Gastrocnemius medialis (tissue), 4 donors: ENCODE data around the gene DDX42.
"Not testable (repeated sequence)": the region's sequence is repeated elsewhere in the genome, so short reads cannot be mapped to it uniquely, and the experiment has no call there.

ENCODE experiments used
- POLR2A ChIP-seq, 2 donors: fragments of 450-650 bp; IDR thresholded peaks; one replicate each; pipeline ENCODE4 v1.6.1; 2017; ENCODE audit warnings: antibody characterized with exemption in 2 of 2, mild to moderate bottlenecking in 2 of 2, moderate library complexity in 2 of 2
- TF ChIP-seq, protein P1 (sequence below), 5 experiments: fragments of 450-650 bp in 3 of 5; fragments of 200-600 bp in 2 of 5; sonication (generic) in 2 of 5; IDR thresholded peaks in 4 of 5; conservative IDR thresholded peaks in 1 of 5; 1 replicate in 4 of 5; 2 replicates in 1 of 5; pipeline ENCODE4 v1.5.1; 2016 to 2019; ENCODE audit warnings: antibody characterized with exemption in 5 of 5, mild to moderate bottlenecking in 3 of 5, moderate library complexity in 3 of 5

DNA sequence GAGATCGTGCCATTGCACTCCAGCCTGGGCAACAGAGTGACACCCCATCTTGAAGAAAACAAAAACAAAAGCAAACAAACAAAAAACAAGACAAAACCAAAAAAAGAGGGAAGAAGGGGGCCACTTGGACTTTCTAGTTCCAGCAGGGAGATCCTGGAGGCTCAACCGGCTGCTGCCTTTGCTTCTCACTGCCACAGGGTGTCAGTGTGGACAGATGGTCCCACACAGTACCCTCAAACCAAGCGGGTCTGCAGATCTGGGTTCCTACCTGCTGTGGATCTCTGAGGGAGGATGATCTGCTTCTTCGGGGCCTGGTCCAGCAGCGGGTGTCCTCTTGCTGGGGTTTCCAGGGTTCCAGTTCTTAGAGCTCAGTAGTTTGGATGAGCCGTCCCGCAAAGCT, 92.7 kb downstream of the DDX42 start:
- TF ChIP-seq, protein P1, sequence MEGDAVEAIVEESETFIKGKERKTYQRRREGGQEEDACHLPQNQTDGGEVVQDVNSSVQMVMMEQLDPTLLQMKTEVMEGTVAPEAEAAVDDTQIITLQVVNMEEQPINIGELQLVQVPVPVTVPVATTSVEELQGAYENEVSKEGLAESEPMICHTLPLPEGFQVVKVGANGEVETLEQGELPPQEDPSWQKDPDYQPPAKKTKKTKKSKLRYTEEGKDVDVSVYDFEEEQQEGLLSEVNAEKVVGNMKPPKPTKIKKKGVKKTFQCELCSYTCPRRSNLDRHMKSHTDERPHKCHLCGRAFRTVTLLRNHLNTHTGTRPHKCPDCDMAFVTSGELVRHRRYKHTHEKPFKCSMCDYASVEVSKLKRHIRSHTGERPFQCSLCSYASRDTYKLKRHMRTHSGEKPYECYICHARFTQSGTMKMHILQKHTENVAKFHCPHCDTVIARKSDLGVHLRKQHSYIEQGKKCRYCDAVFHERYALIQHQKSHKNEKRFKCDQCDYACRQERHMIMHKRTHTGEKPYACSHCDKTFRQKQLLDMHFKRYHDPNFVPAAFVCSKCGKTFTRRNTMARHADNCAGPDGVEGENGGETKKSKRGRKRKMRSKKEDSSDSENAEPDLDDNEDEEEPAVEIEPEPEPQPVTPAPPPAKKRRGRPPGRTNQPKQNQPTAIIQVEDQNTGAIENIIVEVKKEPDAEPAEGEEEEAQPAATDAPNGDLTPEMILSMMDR (IDR thresholded peaks at IDR 0.05 in 4 of 5, conservative IDR thresholded peaks at IDR 0.05 in 1 of 5) = not testable (repeated sequence)
- not testable (repeated sequence) for TF ChIP-seq POLR2A (IDR thresholded peaks at IDR 0.05)
